DOHH2 (cell line): ENCODE data around the gene FCRL4.
A peak's percentile ranks its signal among the peaks of the same experiment; 100 is the strongest.

Experiments
- H3F3A ChIP-seq: fragments of 200-600 bp; sonication (generic), shearing (Covaris generic); 2 replicates; pipeline ENCODE4 v1.6.0; 2016; ENCODE audit warnings: antibody characterized with exemption, mild to moderate bottlenecking; ENCODE audit not compliant: control insufficient read depth, insufficient read depth
- H3K27ac ChIP-seq: fragments of 200-600 bp; sonication (generic); 2 replicates; pipeline ENCODE4 v1.5.1; 2014; ENCODE audit warnings: low read depth, mild to moderate bottlenecking, low read length, moderate library complexity
- H3K27me3 ChIP-seq: fragments of 200-600 bp; sonication (generic); 2 replicates; pipeline ENCODE4 v1.6.1; 2014; ENCODE audit warnings: mild to moderate bottlenecking, low read length, mixed read lengths; ENCODE audit not compliant: control insufficient read depth
- H3K36me3 ChIP-seq: fragments of 200-600 bp; sonication (generic); 2 replicates; pipeline ENCODE4 v1.6.1; 2014; ENCODE audit warnings: mild to moderate bottlenecking, low read length, moderate library complexity, mixed read lengths; ENCODE audit not compliant: control insufficient read depth
- H3K4me1 ChIP-seq: fragments of 200-600 bp; sonication (generic); 2 replicates; pipeline ENCODE4 v1.6.1; 2014; ENCODE audit warnings: mild to moderate bottlenecking, low read length, mixed read lengths; ENCODE audit not compliant: control insufficient read depth
- H3K4me2 ChIP-seq: fragments of 200-600 bp; sonication (generic); 2 replicates; pipeline ENCODE4 v1.6.0; 2014; ENCODE audit warnings: mild to moderate bottlenecking, low read length, moderate library complexity
- H3K4me3 ChIP-seq: fragments of 200-600 bp; sonication (generic); 2 replicates; pipeline ENCODE4 v1.5.1; 2014; ENCODE audit warnings: mild to moderate bottlenecking, low read length, mixed read lengths
- H3K79me2 ChIP-seq: fragments of 200-600 bp; sonication (generic); 2 replicates; pipeline ENCODE4 v1.6.1; 2014; ENCODE audit warnings: mild to moderate bottlenecking, low read length, mixed read lengths; ENCODE audit not compliant: control insufficient read depth
- H3K9me2 ChIP-seq: fragments of 200-600 bp; sonication (generic); replicated peaks from 2 replicates; pipeline ENCODE4 v1.6.1; 2014; ENCODE audit warnings: mild to moderate bottlenecking, low read length, mixed read lengths; ENCODE audit not compliant: control insufficient read depth
- H3K9me3 ChIP-seq: fragments of 200-600 bp; sonication (generic); 2 replicates; pipeline ENCODE4 v1.6.1; 2014; ENCODE audit warnings: antibody characterized with exemption, low read length, mixed read lengths; ENCODE audit not compliant: control insufficient read depth, insufficient read depth
- H4K20me1 ChIP-seq: fragments of 200-600 bp; sonication (generic); 2 replicates; pipeline ENCODE4 v1.6.0; 2014; ENCODE audit warnings: low read depth, mild to moderate bottlenecking, antibody characterized with exemption, low read length, moderate library complexity; ENCODE audit not compliant: control insufficient read depth, insufficient read depth
- EZH2phosphoT487 ChIP-seq: fragments of 200-600 bp; sonication (generic); IDR thresholded peaks from 2 replicates; pipeline ENCODE4 v1.6.1; 2017; ENCODE audit warnings: borderline replicate concordance, mild to moderate bottlenecking, antibody characterized with exemption, low read length, moderate library complexity, mixed read lengths
- TF ChIP-seq, protein P1 (sequence below): fragments of 200-600 bp; sonication (generic); IDR thresholded peaks from one replicate; pipeline ENCODE4 v1.5.1; 2014; ENCODE audit warnings: antibody characterized with exemption, mild to moderate bottlenecking, low read depth, low read length; ENCODE audit not compliant: poor library complexity, severe bottlenecking

FCRL4 gene

DNA sequence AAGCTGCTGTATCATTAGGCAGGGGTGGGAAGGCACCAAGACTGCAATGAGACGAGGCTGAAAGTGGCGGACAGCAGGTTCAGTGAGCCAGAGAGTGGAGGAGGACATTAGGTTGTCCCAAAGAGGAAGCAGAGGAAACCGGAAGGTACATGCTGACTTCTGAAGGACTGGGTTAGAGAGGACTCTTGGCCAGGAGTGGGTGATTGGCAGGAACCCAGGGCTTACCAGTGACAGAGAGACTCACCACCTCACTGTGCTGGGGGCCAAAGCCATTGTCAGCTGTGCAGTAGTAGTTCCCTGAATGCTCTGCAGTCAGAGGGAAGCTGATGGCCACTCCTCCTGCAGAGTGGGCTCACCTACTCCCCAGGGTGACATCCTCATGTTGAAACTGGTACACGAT is 41.9 kb upstream of the FCRL4 start:
- Histone ChIP-seq H3K27ac (no peak overlapping the region), H3K9me2 (no peaks in the 10 kb centered on the region), H3K9me3 (no peaks in the 10 kb centered on the region), H3K4me2 (0 out of 2 replicates have a peak overlapping the region, but pooled peaks have one; percentile 7), H3K4me1 (peaks cover 21% of the 10 kb centered on the region), H4K20me1 (no peaks in the 10 kb centered on the region), H3K79me2 (no peaks in the 10 kb centered on the region), H3F3A (no peaks in the 10 kb centered on the region), H3K27me3 (no peaks in the 10 kb centered on the region), H3K36me3 (no peaks in the 10 kb centered on the region), H3K4me3 (no peak overlapping the region)
- TF ChIP-seq EZH2phosphoT487: no peak
- TF ChIP-seq, protein P1, sequence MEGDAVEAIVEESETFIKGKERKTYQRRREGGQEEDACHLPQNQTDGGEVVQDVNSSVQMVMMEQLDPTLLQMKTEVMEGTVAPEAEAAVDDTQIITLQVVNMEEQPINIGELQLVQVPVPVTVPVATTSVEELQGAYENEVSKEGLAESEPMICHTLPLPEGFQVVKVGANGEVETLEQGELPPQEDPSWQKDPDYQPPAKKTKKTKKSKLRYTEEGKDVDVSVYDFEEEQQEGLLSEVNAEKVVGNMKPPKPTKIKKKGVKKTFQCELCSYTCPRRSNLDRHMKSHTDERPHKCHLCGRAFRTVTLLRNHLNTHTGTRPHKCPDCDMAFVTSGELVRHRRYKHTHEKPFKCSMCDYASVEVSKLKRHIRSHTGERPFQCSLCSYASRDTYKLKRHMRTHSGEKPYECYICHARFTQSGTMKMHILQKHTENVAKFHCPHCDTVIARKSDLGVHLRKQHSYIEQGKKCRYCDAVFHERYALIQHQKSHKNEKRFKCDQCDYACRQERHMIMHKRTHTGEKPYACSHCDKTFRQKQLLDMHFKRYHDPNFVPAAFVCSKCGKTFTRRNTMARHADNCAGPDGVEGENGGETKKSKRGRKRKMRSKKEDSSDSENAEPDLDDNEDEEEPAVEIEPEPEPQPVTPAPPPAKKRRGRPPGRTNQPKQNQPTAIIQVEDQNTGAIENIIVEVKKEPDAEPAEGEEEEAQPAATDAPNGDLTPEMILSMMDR: no peak

DNA sequence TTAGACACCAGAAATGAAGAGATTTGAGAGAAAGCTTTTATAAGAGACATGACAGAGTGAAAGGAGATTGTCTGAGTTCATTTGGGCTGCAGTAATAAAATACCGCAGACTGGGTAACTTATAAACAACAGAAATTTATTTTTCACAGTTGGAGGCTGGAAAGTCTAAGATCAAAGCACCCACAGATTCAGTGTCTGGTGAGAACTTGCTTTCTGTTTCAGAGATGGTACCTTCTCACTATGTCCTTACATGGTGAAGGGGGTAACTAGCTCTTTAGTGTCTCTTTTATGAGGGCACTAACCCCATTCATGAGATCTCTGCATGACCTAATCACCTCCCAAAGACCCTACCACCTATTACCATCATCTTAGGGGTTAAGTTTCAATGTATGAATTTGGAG is 30.9 kb upstream of the FCRL4 start:
- Histone ChIP-seq H3K4me3 (no peak overlapping the region), H4K20me1 (no peaks in the 10 kb centered on the region), H3K27ac (no peak overlapping the region), H3K9me3 (no peaks in the 10 kb centered on the region), H3K27me3 (no peaks in the 10 kb centered on the region), H3K9me2 (no peaks in the 10 kb centered on the region), H3K36me3 (no peaks in the 10 kb centered on the region), H3K4me1 (peaks cover 26% of the 10 kb centered on the region), H3K79me2 (no peaks in the 10 kb centered on the region), H3K4me2 (no peak overlapping the region), H3F3A (no peaks in the 10 kb centered on the region)
- TF ChIP-seq EZH2phosphoT487: no peak
- TF ChIP-seq, protein P1: no peak

DNA sequence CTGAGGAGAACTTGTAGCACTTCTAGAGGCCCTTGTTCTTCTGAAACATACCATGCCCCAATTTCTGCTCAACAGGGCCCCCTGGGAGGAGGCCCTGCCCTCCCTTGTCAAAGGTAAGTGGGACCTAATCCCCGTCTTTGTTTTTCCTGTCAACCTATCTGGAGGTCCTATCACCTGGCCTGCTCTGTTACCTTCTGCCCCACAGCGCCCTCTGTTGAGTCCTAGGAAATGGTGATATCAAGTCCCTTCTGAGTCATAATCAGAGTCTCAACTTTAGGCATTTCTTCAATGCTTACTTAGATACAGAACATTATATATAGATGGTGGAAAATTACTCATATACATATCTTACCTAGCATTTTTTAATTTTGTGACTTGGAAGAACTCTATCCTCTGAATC is 28.2 kb upstream of the FCRL4 start:
- Histone ChIP-seq H4K20me1 (no peaks in the 10 kb centered on the region), H3K27ac (no peak overlapping the region), H3K9me3 (no peaks in the 10 kb centered on the region), H3K79me2 (no peaks in the 10 kb centered on the region), H3K9me2 (no peaks in the 10 kb centered on the region), H3K4me2 (0 out of 2 replicates have a peak overlapping the region, but pooled peaks have one; percentile 9), H3K4me3 (no peak overlapping the region), H3K36me3 (no peaks in the 10 kb centered on the region), H3K4me1 (peaks cover 20% of the 10 kb centered on the region), H3F3A (no peaks in the 10 kb centered on the region), H3K27me3 (no peaks in the 10 kb centered on the region)
- TF ChIP-seq EZH2phosphoT487: no peak
- TF ChIP-seq, protein P1: peak; percentile 93

DNA sequence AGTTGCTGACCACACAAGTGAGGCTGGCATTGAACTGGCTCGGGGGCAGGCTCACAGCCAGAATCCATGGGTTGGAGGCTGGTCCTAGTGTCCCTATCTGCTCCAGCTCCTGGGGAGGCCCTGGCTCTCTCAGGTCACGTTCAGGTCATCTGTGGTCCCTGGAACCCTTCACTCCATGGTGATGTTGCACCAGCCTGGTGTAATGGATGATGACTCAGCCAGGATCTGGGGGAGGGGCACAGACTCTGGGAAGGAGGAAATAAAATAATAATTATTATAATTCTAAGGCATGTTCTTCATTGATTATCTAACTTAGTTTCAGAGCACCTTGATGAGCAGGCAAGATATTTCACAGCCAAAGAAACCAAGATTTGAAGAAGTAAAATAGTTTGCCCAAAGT is 26.6 kb upstream of the FCRL4 start:
- H3K27me3 ChIP-seq: no peaks in the 10 kb centered on the region

More for the DNA sequence above, 26.6 kb upstream of the FCRL4 start:
- H3K27ac ChIP-seq: no peak overlapping the region
- H3F3A ChIP-seq: peaks cover 5% of the 10 kb centered on the region; the same call in 1 of the 2 replicates
- H3K4me3 ChIP-seq: no peak overlapping the region
- TF ChIP-seq, protein P1: no peak
- no peak for TF ChIP-seq EZH2phosphoT487
- no peaks in the 10 kb centered on the region for H3K9me2 ChIP-seq
- peaks cover 12% of the 10 kb centered on the region for H3K4me1 ChIP-seq
- no peaks in the 10 kb centered on the region for H3K9me3 ChIP-seq
- no peaks in the 10 kb centered on the region for H4K20me1 ChIP-seq
- no peak overlapping the region for H3K4me2 ChIP-seq
- no peaks in the 10 kb centered on the region for H3K36me3 ChIP-seq
- H3K79me2 ChIP-seq: no peaks in the 10 kb centered on the region
